Measurements from ENCODE around the gene TUSC2. TPM values are rescaled to one million over a fixed set of nuclear protein-coding genes. Genes with fewer than 3 reads are reported as not detected.
A peak's percentile ranks its signal among the peaks of the same experiment; 100 is the strongest.

TUSC2 gene
- total and polyA plus RNA-seq, 9 of the 15 experiments (the other 6 are each of a cell fraction or from before 2014, with no cell fraction given), result 2.8 to 67.5 (median 25.8) TPM

DNA sequence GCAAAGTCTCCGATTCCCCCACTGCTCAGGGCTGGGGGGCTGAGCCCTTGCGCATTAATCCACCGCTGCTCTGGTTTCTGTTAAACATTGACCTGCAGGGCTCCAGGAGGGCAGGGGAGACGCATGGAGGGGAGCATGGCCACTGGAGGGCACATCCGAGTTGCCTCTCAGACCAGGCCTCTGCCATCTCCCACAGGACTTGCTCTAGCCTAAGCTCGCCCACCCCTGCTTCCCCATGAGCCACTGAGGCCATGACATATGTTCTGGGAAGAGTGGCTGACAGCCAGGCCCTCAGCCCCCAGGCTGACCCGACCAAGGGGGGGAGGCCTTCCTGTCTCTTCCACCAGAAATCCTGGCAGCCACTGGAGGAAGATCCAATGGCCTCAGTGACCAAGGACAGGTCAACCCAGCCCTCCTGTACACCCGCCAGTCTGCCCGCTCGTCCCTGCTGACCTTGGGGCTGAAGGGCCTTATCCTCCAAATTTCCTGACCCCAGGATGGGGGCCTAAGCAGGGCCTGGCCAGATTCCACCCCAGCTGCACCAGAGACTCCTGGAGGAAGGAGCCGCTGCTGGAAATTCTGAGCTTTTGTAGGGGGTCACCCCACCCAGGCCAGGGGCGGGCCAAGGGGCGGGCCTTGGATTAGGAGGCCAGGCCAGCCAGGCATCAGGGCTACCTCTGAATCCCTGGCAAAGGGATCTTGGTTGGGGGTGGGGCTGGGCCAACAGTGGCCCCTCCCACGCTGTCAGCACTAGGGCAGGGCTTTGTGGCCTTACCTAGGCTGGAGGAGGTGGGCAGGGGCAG lies 24.8 kb downstream of the TUSC2 start, which contains the start of gene HYAL1:
TSS of gene HYAL1 (minus strand) at position 562 of the 803 bp plus-strand sequence. CDS start 618 bp downstream, outside the sequence.
- peak; percentile 76 to 83 (median 82) for DNase-seq (ENCODE audit: extremely low read depth in 1 of 4, low spot score in 3 of 4)
- POLR2A ChIA-PET, result interaction anchor here (0.5 to 1.5 kb wide), 12 partner anchors 12 to 70 kb away, joined by 3 to 5 read pairs (median 4); partner anchors contain the start of gene TUSC2
- TF ChIP-seq NR2C2 (CRISPR knock-in tag; IDR thresholded peaks at IDR 0.05), result no peak
- TF ChIP-seq NR2C2 (tag; IDR thresholded peaks at IDR 0.05), result peak; percentile 23; the same call in 1 of the 2 replicates
- TF ChIP-seq HDGF (IDR thresholded peaks at IDR 0.05), result no peak; the same call in 1 of the 2 replicates
- peak; percentile 30; the same call in 1 of the 2 replicates for TF ChIP-seq MTA3 (IDR thresholded peaks at IDR 0.05; ENCODE audit: borderline replicate concordance)
- TF ChIP-seq COPS2 (conservative IDR thresholded peaks at IDR 0.05), result no peak
- TF ChIP-seq KDM5B (IDR thresholded peaks at IDR 0.05; ENCODE audit: insufficient replicate concordance, low read depth, low read length), result peak; percentile 88
- TF ChIP-seq, protein P1, sequence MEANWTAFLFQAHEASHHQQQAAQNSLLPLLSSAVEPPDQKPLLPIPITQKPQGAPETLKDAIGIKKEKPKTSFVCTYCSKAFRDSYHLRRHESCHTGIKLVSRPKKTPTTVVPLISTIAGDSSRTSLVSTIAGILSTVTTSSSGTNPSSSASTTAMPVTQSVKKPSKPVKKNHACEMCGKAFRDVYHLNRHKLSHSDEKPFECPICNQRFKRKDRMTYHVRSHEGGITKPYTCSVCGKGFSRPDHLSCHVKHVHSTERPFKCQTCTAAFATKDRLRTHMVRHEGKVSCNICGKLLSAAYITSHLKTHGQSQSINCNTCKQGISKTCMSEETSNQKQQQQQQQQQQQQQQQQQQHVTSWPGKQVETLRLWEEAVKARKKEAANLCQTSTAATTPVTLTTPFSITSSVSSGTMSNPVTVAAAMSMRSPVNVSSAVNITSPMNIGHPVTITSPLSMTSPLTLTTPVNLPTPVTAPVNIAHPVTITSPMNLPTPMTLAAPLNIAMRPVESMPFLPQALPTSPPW (CRISPR knock-in tag; IDR thresholded peaks at IDR 0.05), result peak; percentile 33
- peak; percentile 76 for TF ChIP-seq POLR2A (conservative IDR thresholded peaks at IDR 0.05)
- TF ChIP-seq PCBP2 (IDR thresholded peaks at IDR 0.05; ENCODE audit: low read depth, low read length, poor library complexity, severe bottlenecking), result no peak
- TF ChIP-seq ZFX (CRISPR knock-in tag; IDR thresholded peaks at IDR 0.05), result peak; percentile 85
- no peak for TF ChIP-seq SNRNP70 (optimal IDR thresholded peaks at IDR 0.05; ENCODE audit: low read depth, low read length)
- TF ChIP-seq, protein P2, sequence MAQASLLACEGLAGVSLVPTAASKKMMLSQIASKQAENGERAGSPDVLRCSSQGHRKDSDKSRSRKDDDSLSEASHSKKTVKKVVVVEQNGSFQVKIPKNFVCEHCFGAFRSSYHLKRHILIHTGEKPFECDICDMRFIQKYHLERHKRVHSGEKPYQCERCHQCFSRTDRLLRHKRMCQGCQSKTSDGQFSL (CRISPR knock-in tag; IDR thresholded peaks at IDR 0.05), result 0 out of 2 replicates have a peak, but pooled peaks have one; percentile 32
- TF ChIP-seq, protein P2 (tag; IDR thresholded peaks at IDR 0.05), result no peak
- TF ChIP-seq EP400 (IDR thresholded peaks at IDR 0.05), result peak; percentile 34; the same call in 1 of the 2 replicates
- TF ChIP-seq RBFOX2 (IDR thresholded peaks at IDR 0.05; ENCODE audit: low read depth, low read length), result peak; percentile 73
- peak; percentile 32; the same call in 1 of the 2 replicates for TF ChIP-seq JUND (IDR thresholded peaks at IDR 0.05; ENCODE audit: borderline replicate concordance, low read depth, low read length)
- no peak for TF ChIP-seq JUND (tag; IDR thresholded peaks at IDR 0.05; ENCODE audit: borderline replicate concordance, low read depth, low read length)
- no peak for TF ChIP-seq ZNF79 (CRISPR knock-in tag; IDR thresholded peaks at IDR 0.05; ENCODE audit: low read depth)
- TF ChIP-seq MBD2 (IDR thresholded peaks at IDR 0.05; ENCODE audit: borderline replicate concordance, low read depth), result 0 out of 2 replicates have a peak, but pooled peaks have one; percentile 23

More for the DNA sequence above, 24.8 kb downstream of the TUSC2 start, which contains the start of gene HYAL1:
- peak within 1 kb of the TSS; percentile 83 for H3K27ac ChIP-seq (ENCODE audit: extremely low read depth, low read depth, low read length)
- peaks cover 8% of the 10 kb centered on the region; the same call in 2 of the 3 replicates for H3K36me3 ChIP-seq (ENCODE audit: control insufficient read depth, insufficient read depth, low read length)
- CTCF ChIA-PET (ENCODE audit: low intra/inter-chr PET ratio), result no interaction called here
- H3K9me1 ChIP-seq (ENCODE audit: control insufficient read depth, insufficient read depth, low read length), result no peaks in the 10 kb centered on the region
- intact Hi-C loops (cut with micrococcal nuclease), result no loop called here
- FAIRE-seq (peak; percentile 77), ATAC-seq (peak; percentile 57)
- H3K4me3 ChIP-seq, result peak within 1 kb of the TSS; percentile 45
- no peaks in the 10 kb centered on the region for H3K27me3 ChIP-seq (ENCODE audit: control insufficient read depth in 2 of 2, insufficient read depth in 2 of 2, low read length in 2 of 2)
- peaks cover 38% of the 10 kb centered on the region for H3K79me2 ChIP-seq (ENCODE audit: control insufficient read depth, insufficient read depth, low read length)
- peak within 1 kb of the TSS; percentile 80 for H3K4me2 ChIP-seq (ENCODE audit: insufficient read depth, low read length)
- TSS peak; percentile 78 for BruUV-seq (replicated peaks)
- H2AFZ ChIP-seq (ENCODE audit: low read depth, low read length), result peak within 1 kb of the TSS; percentile 80
- WGBS (ENCODE audit: insufficient coverage, low coverage, missing lambda C conversion rate), result 30% methylated on average over 11 of the region's 14 CpGs
- H3K4me1 ChIP-seq (replicated peaks in 1 of 2; ENCODE audit: control insufficient read depth in 2 of 2, insufficient read depth in 2 of 2, low read length in 2 of 2), result peaks cover 21 to 47% of the 10 kb centered on the region in 2 experiments; a peak in 4 of 5 replicates
- in situ Hi-C loops (cut with MboI), result no loop called here
- H3K9ac ChIP-seq (ENCODE audit: insufficient read depth in 1 of 2, low read depth in 2 of 2, low read length in 2 of 2), result peak within 1 kb of the TSS; percentile 68 to 93
- no peaks in the 10 kb centered on the region for H3K9me3 ChIP-seq (replicated peaks; ENCODE audit: control insufficient read depth, insufficient read depth, low read depth, low read length)
- no peaks in the 10 kb centered on the region for H4K20me1 ChIP-seq (replicated peaks; ENCODE audit: control insufficient read depth, insufficient read depth, low read length)
